Pancreas (tissue), 10 donors: ENCODE measurements around the gene GAB3. TPM values are rescaled to one million over a fixed set of nuclear protein-coding genes. Genes with fewer than 3 reads are reported as not detected.

ENCODE experiments used
- ATAC-seq, 4 donors: fragments of 200-7000 bp; cut with Tn5 transposase; one replicate each; pipeline versions ENCODE4 v1.8.0 to v1.9.1; 2020; ENCODE audit warnings: mild to moderate bottlenecking in 4 of 4, moderate library complexity in 4 of 4
- DNase-seq, 6 donors: peaks; one replicate each; pipeline ENCODE4 v3.0.0-alpha.2; 2020
- FAIRE-seq: peaks from 2 replicates; lab custom pipeline; 2012; peaks lifted over from hg19 to GRCh38; lab: Jason Lieb, UNC
- H3K27ac ChIP-seq, 4 donors: fragments of 200-600 bp; sonication (generic); 1 replicate in 3 of 4; 2 replicates in 1 of 4; pipeline versions ENCODE4 v1.5.0 to v1.8.0; 2020
- H3K27me3 ChIP-seq, 4 donors: fragments of 200-600 bp; one replicate each; pipeline ENCODE4 v1.8.0; 2021
- H3K36me3 ChIP-seq, 3 donors: fragments of 200-600 bp; sonication (generic) in 1 of 3; one replicate each; pipeline versions ENCODE4 v1.5.0 to v1.8.0; 2020 to 2021
- H3K4me1 ChIP-seq, 3 donors: fragments of 200-600 bp; one replicate each; pipeline ENCODE4 v1.8.0; 2021
- H3K4me3 ChIP-seq, 4 donors: fragments of 200-600 bp; sonication (generic) in 2 of 4; one replicate each; pipeline versions ENCODE4 v1.5.0 to v1.8.0; 2020 to 2021
- H3K9me3 ChIP-seq, 4 donors: fragments of 200-600 bp; one replicate each; pipeline ENCODE4 v1.8.0; 2021
- CTCF ChIP-seq, 4 donors: fragments of 200-600 bp; sonication (generic) in 3 of 4; IDR thresholded peaks; one replicate each; pipeline versions ENCODE4 v1.5.0 to v1.8.0; 2021; ENCODE audit warnings: antibody characterized with exemption in 4 of 4
- WGBS, 2 donors: extraction: QIAGEN DNeasy Blood & Tissue Kit; methylation state at CpG; one replicate each; pipeline ENCODE4 v1.1.7; 2013; 5-methylcytosine and 5-hydroxymethylcytosine counted together
- intact Hi-C, 3 donors: fragments of 100-400 bp; cut with DNase I; formaldehyde crosslinking; loops; one replicate each; pipeline versions ENCODE4 v1.11.1 to v1.14.2; 2022
- polyA plus RNA-seq, 2 donors: library from polyadenylated mRNA; stranded (reverse); fragments of 200-250 nt; gene quantifications; one replicate each; pipeline ENCODE4 v1.2.3, GENCODE V29; 2013
- total RNA-seq, 6 donors: library from RNA; stranded (reverse); fragmentation: NEBNext Ultra II Directional in 4 of 6; extraction: Animal tissue kit (Norgen Biotek cat#: 25700) in 4 of 6; gene quantifications; one replicate each; pipeline versions ENCODE4 v1.2.1 to v1.2.4, GENCODE V29; 2021 to 2023
- donor health status: healthy with polysubstance abuse.
- donor health status: DM: no; HTN: no; CAD: no; lungs with moderate emphysema.
- donor health status: DM: no; HTN: no; CAD: no.
- donor health status: control.
- donor health status: control.
- donor health status: Bipolar disorder and iron deficiency.
- donor health status: DM: yes; HTN: yes; CAD: no.
- donor health status: DM: no; HTN: no; CAD: no.
- donor health status: DM: no; HTN: no; CAD: no.
- donor health status: DM: yes; HTN: yes; CAD: no.

Gene GAB3
- total and polyA plus RNA-seq, 8 donors: 1.2 to 4.0 (median 1.4) TPM

- WGBS, 2 donors: 50 to 63% methylated on average over 7 of the region's 7 CpGs
- ATAC-seq (peak in 2 of 4 donors; percentile 33 to 34), DNase-seq (no peak), FAIRE-seq (no peak)
- intact Hi-C loops: no loop called here
- no peak for TF ChIP-seq CTCF (IDR thresholded peaks at IDR 0.05)
- Histone ChIP-seq H3K4me3 (no peak overlapping the region), H3K27ac (no peak overlapping the region), H3K9me3 (no peaks in the 10 kb centered on the region), H3K27me3 (no peaks in the 10 kb centered on the region), H3K4me1 (no peaks in the 10 kb centered on the region), H3K36me3 (no peaks in the 10 kb centered on the region)
These were observed 15.0 kb downstream of the GAB3 start for GRCh38 chrX:154735695-154736393.

GRCh38 chrX:154734061-154734781 is 16.7 kb downstream of the GAB3 start:
- TF ChIP-seq CTCF (IDR thresholded peaks at IDR 0.05): no peak
- no peaks in the 10 kb centered on the region for H3K36me3 ChIP-seq
- H3K27ac ChIP-seq: peak overlapping the region in 2 of 4 donors; percentile 38 to 46
- FAIRE-seq (no peak), DNase-seq (no peak), ATAC-seq (peak in 3 of 4 donors; percentile 20 to 66 (median 58))
- no peaks in the 10 kb centered on the region for H3K27me3 ChIP-seq
- 57 to 58% methylated on average over 8 of the region's 8 CpGs for WGBS, 2 donors
- no peak overlapping the region for H3K4me3 ChIP-seq
- H3K4me1 ChIP-seq: peaks cover 0 to 5% (median 0%) of the 10 kb centered on the region in 3 donors
- H3K9me3 ChIP-seq: no peaks in the 10 kb centered on the region
- intact Hi-C loops: no loop called here

- no peak for TF ChIP-seq CTCF (IDR thresholded peaks at IDR 0.05)
- no peak for ATAC-seq
- no peak overlapping the region for H3K4me3 ChIP-seq
- H3K27ac ChIP-seq: peak overlapping the region in 1 of 4 donors; percentile 35
- H3K36me3 ChIP-seq: no peaks in the 10 kb centered on the region
- H3K4me1 ChIP-seq: peaks cover 0 to 5% (median 0%) of the 10 kb centered on the region in 3 donors
- DNase-seq: no peak
- no peaks in the 10 kb centered on the region for H3K27me3 ChIP-seq
- WGBS, 2 donors: 59 to 72% methylated on average over 2 of the region's 2 CpGs
- H3K9me3 ChIP-seq: no peaks in the 10 kb centered on the region
- FAIRE-seq: no peak
- intact Hi-C loops: no loop called here
These were observed 17.8 kb downstream of the GAB3 start for GRCh38 chrX:154733066-154733425.

GRCh38 chrX:154732421-154733065 is 18.3 kb downstream of the GAB3 start:
- Histone ChIP-seq H3K36me3 (no peaks in the 10 kb centered on the region), H3K27ac (peak overlapping the region in 1 of 4 donors; percentile 35), H3K9me3 (no peaks in the 10 kb centered on the region), H3K27me3 (no peaks in the 10 kb centered on the region), H3K4me1 (peaks cover 0 to 5% (median 2%) of the 10 kb centered on the region in 3 donors), H3K4me3 (no peak overlapping the region)
- intact Hi-C loops: no loop called here
- DNase-seq (no peak), FAIRE-seq (no peak), ATAC-seq (no peak)
- 22 to 31% methylated on average over 5 of the region's 5 CpGs for WGBS, 2 donors
- no peak for TF ChIP-seq CTCF (IDR thresholded peaks at IDR 0.05)
